NCI-H187 treated with DMSO at 0.1 percent for 48 hours (cell line): Measurements from ENCODE around the gene MCMBP.

Experiments
- DNase-seq: peaks from one replicate; lab custom pipeline; 2025; lab: John Stamatoyannopoulos, UW

MCMBP gene

DNA sequence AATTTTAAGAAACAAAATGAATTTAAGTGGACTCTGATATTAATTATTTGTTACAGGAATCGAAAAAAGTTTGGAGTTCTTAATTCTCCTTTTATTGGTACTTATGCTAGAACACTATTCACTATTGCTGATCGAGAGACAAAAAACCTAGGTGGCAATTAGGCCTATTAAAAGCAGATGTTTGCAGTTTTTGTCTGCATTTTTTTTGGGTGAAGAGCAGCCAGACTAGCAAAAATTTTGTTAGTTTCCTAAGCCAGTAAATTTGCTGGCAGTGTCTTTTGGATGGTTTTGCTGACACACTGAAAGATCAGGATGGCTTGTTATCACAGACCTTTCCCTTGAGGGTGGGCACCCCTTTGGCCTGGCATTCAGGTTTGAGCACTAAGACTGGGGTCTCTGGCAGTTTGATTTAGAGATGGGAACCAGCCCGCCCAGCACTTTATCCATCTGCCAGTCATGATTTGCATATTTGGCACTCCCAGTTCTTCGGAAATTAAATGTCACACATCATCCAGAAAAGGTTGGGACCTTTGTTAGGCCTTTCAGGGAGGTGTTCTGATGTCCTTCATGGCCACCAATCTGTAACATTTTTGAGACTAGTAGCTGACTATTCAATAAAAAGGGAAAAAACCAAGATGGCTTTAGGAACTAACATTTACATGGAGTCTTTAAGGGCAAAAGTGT is 89.5 kb downstream of the MCMBP start:
- no peak for DNase-seq

DNA sequence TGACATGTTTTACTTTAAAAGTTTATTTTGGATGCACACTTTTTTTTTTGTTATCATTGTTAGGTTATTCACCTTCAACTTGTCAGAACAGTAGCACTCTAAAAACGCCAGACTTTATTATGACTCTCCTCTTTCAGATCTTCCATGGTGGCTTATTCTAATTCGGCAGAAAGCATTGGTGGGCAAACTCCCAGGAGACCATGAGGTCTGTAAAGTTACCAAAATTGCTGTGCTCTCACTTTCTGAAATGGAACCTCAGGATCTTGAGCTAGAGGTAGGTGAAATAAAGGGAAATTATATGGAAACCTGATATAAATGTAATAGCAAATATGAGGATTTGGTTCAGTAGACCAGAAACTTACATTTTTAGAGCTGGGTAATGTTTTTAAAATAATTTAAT is 91.1 kb downstream of the MCMBP start:
- no peak for DNase-seq

DNA sequence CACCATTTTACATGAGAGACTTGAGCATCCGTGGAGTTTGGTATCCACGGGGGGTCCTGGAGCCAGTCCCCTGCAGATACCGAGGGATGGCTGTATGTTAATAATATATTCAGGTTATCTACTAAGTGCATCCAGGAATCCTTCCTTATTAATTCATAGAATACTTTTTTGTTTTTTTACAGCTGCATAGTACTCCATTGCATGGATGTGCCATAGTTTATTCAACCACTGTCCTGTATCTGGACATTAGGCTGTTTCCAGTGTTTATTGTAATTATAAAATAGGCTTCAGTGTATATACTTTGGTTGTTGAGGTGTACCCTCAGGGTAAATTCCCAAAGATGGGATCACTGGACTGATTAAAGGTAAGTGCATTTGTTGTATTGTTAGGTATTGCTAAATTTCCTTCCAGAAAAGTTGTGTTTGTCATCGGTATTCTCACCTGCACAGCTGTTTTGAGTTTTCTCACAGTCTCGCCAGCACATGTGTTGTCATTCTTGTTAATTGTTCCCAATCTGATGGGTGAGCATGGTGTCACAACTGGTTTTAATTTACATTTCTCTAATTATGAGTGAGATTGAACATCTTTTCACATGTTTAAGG is 91.7 kb downstream of the MCMBP start:
- no peak for DNase-seq
